Measurements from ENCODE around the gene GRM5. TPM values are rescaled to one million over a fixed set of nuclear protein-coding genes. Genes with fewer than 3 reads are reported as not detected.

Gene GRM5
- total RNA-seq, 1 experiment from 2014 or later: 0.03 TPM

GRCh38 chr11:88515002-88515401 is 550.8 kb downstream of the GRM5 start:
- Histone ChIP-seq H3K27ac (ENCODE audit: low read length) (no peak overlapping the region), H3K36me3 (ENCODE audit: control insufficient read depth, insufficient read depth, low read length) (no peaks in the 10 kb centered on the region), H3K4me3 (ENCODE audit: low read depth in 2 of 2, low read length in 2 of 2) (no peak overlapping the region), H3K4me1 (ENCODE audit: control insufficient read depth, insufficient read depth, low read length) (no peaks in the 10 kb centered on the region), H3K9me3 (ENCODE audit: control insufficient read depth, insufficient read depth, low read depth, low read length) (no peaks in the 10 kb centered on the region), H3K27me3 (ENCODE audit: control insufficient read depth, insufficient read depth, low read length) (peaks cover 4% of the 10 kb centered on the region; the same call in 1 of the 2 replicates)
- POLR2A ChIA-PET: no interaction called here
- in situ Hi-C loops (cut with HindIII; ENCODE audit: low pct_unique_long_range_greater_than_20kb, low sequenced_read_pairs): no loop called here
- intact Hi-C loops (cut with micrococcal nuclease; ENCODE audit: unreplicated experiment): no loop called here
- no TSS peak for BruUV-seq (replicated peaks)
- TF ChIP-seq TCF7L2 (IDR thresholded peaks at IDR 0.05; ENCODE audit: low read depth, low read length): no peak
- no peak for TF ChIP-seq REST (IDR thresholded peaks at IDR 0.05; ENCODE audit: insufficient read depth in 1 of 2, low read depth in 2 of 2, low read length in 1 of 2)
- no peak for TF ChIP-seq POLR2AphosphoS5 (IDR thresholded peaks at IDR 0.05; ENCODE audit: low read depth, low read length)
- TF ChIP-seq SIN3A (IDR thresholded peaks at IDR 0.05; ENCODE audit: borderline replicate concordance, insufficient read depth, low read depth, low read length): no peak
- no peak for TF ChIP-seq CTCF (IDR thresholded peaks at IDR 0.05)
- DNase-seq (ENCODE audit: low read depth, low spot score) (no peak), ATAC-seq (no peak)
- CTCF ChIA-PET: no interaction called here

GRCh38 chr11:88511006-88511405 is 554.8 kb downstream of the GRM5 start:
- no peak for TF ChIP-seq SIN3A (IDR thresholded peaks at IDR 0.05; ENCODE audit: borderline replicate concordance, insufficient read depth, low read depth, low read length)
- Histone ChIP-seq H3K36me3 (ENCODE audit: control insufficient read depth, insufficient read depth, low read length) (no peaks in the 10 kb centered on the region), H3K27ac (ENCODE audit: low read length) (no peak overlapping the region), H3K4me3 (ENCODE audit: low read depth in 2 of 2, low read length in 2 of 2) (no peak overlapping the region), H3K27me3 (ENCODE audit: control insufficient read depth, insufficient read depth, low read length) (peaks cover 8% of the 10 kb centered on the region; the same call in 1 of the 2 replicates), H3K9me3 (ENCODE audit: control insufficient read depth, insufficient read depth, low read depth, low read length) (no peaks in the 10 kb centered on the region), H3K4me1 (ENCODE audit: control insufficient read depth, insufficient read depth, low read length) (no peaks in the 10 kb centered on the region; the same call in 1 of the 2 replicates)
- intact Hi-C loops (cut with micrococcal nuclease; ENCODE audit: unreplicated experiment): no loop called here
- in situ Hi-C loops (cut with HindIII; ENCODE audit: low pct_unique_long_range_greater_than_20kb, low sequenced_read_pairs): no loop called here
- ATAC-seq (no peak), DNase-seq (ENCODE audit: low read depth, low spot score) (no peak)
- ChIA-PET CTCF (no interaction called here), POLR2A (no interaction called here)
- BruUV-seq (replicated peaks): no TSS peak

GRCh38 chr11:88508759-88509581 is 556.8 kb downstream of the GRM5 start:
- DNase-seq (ENCODE audit: low read depth, low spot score): no peak
- Histone ChIP-seq H3K4me3 (ENCODE audit: low read depth in 2 of 2, low read length in 2 of 2) (peak overlapping the region; percentile 30 to 45), H3K4me1 (ENCODE audit: control insufficient read depth, insufficient read depth, low read length) (no peaks in the 10 kb centered on the region; the same call in 1 of the 2 replicates), H3K27me3 (ENCODE audit: control insufficient read depth, insufficient read depth, low read length) (peaks cover 8% of the 10 kb centered on the region; the same call in 1 of the 2 replicates), H3K9me3 (ENCODE audit: control insufficient read depth, insufficient read depth, low read depth, low read length) (no peaks in the 10 kb centered on the region), H3K27ac (ENCODE audit: low read length) (no peak overlapping the region), H3K36me3 (ENCODE audit: control insufficient read depth, insufficient read depth, low read length) (no peaks in the 10 kb centered on the region)
- ChIA-PET POLR2A (no interaction called here), CTCF (no interaction called here)
- in situ Hi-C loops (cut with HindIII; ENCODE audit: low pct_unique_long_range_greater_than_20kb, low sequenced_read_pairs): no loop called here
- BruUV-seq (replicated peaks): no TSS peak
- ATAC-seq: peak; percentile 91
- TF ChIP-seq TCF7L2 (IDR thresholded peaks at IDR 0.05; ENCODE audit: low read depth, low read length) (no peak), REST (IDR thresholded peaks at IDR 0.05; ENCODE audit: insufficient read depth in 1 of 2, low read depth in 2 of 2, low read length in 1 of 2) (no peak), CTCF (IDR thresholded peaks at IDR 0.05) (no peak), SIN3A (IDR thresholded peaks at IDR 0.05; ENCODE audit: borderline replicate concordance, insufficient read depth, low read depth, low read length) (no peak), POLR2AphosphoS5 (IDR thresholded peaks at IDR 0.05; ENCODE audit: low read depth, low read length) (no peak)
- intact Hi-C loops (cut with micrococcal nuclease; ENCODE audit: unreplicated experiment): no loop called here

Measured in Panc1 (cell line).